Stimulated activated naive CD4-positive, alpha-beta T cell treated with Interleukin-2 at 50 U/mL for 16 hours (primary cell): ENCODE measurements around the gene ZNF423.

Source experiments
- DNase-seq: peaks from one replicate; lab custom pipeline; 2025; lab: John Stamatoyannopoulos, UW

ZNF423 gene

GRCh38 chr16:49724774-49725173, 131.1 kb downstream of the ZNF423 start:
- no peak for DNase-seq

GRCh38 chr16:49723310-49723709, 132.6 kb downstream of the ZNF423 start:
- no peak for DNase-seq

GRCh38 chr16:49720225-49720624, 135.7 kb downstream of the ZNF423 start:
- DNase-seq, result no peak

- no peak for DNase-seq
These were observed 138.2 kb downstream of the ZNF423 start for GRCh38 chr16:49717689-49718088.

GRCh38 chr16:49716339-49716934, 139.5 kb downstream of the ZNF423 start:
- no peak for DNase-seq

GRCh38 chr16:49713770-49714169, 142.1 kb downstream of the ZNF423 start:
- DNase-seq, result no peak

GRCh38 chr16:49712542-49712941, 143.4 kb downstream of the ZNF423 start:
- DNase-seq, result no peak

GRCh38 chr16:49712106-49712505, 143.8 kb downstream of the ZNF423 start:
- DNase-seq, result no peak

GRCh38 chr16:49709057-49709456, 146.9 kb downstream of the ZNF423 start:
- no peak for DNase-seq

GRCh38 chr16:49708491-49708890, 147.4 kb downstream of the ZNF423 start:
- DNase-seq, result no peak

- no peak for DNase-seq
These were observed 149.1 kb downstream of the ZNF423 start for GRCh38 chr16:49706620-49707355.

- DNase-seq, result no peak
These were observed 151.2 kb downstream of the ZNF423 start for GRCh38 chr16:49704586-49705155.

- no peak for DNase-seq
These were observed 152.4 kb downstream of the ZNF423 start for GRCh38 chr16:49703483-49703882.

GRCh38 chr16:49701789-49702494, 154.0 kb downstream of the ZNF423 start:
- DNase-seq, result no peak

- DNase-seq, result no peak
These were observed 154.7 kb downstream of the ZNF423 start for GRCh38 chr16:49701065-49701685.

GRCh38 chr16:49700251-49701064, 155.5 kb downstream of the ZNF423 start:
- DNase-seq, result no peak

GRCh38 chr16:49699841-49700175, 156.1 kb downstream of the ZNF423 start:
- no peak for DNase-seq

GRCh38 chr16:49698931-49699840, 156.7 kb downstream of the ZNF423 start:
- no peak for DNase-seq

GRCh38 chr16:49698453-49698815, 157.5 kb downstream of the ZNF423 start:
- no peak for DNase-seq

GRCh38 chr16:49697631-49698452, 158.1 kb downstream of the ZNF423 start:
- no peak for DNase-seq
